CD4-positive, alpha-beta T cell treated with Interleukin-15 for 1 hour (primary cell): ENCODE measurements around the gene IL1RAPL1.
"Not testable (repeated sequence)": the region's sequence is repeated elsewhere in the genome, so short reads cannot be mapped to it uniquely, and the experiment has no call there.

Experiments
- DNase-seq: peaks from one replicate; pipeline ENCODE4 v3.0.0-alpha.2; 2020

The IL1RAPL1 gene

DNA sequence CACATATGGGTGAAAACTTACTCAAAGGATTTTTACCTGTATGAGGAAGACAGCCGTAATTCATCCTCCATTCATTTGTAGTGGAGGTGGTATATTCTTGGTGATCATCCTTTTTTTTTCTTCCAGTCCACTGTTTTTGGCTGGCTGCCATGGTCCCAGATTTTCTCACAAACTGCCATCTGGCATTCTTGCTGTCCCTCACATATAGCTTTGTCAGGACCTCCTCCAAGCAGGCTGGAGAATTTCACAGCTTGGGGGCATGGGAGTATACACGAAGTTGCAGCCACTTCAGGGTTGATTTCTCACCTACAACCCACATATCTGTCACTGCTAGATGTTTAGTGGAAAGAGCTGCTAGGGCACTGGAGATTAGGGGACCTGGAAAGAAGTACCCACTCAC lies 401.0 kb downstream of the IL1RAPL1 start:
- DNase-seq: no peak

- no peak for DNase-seq
These were observed 410.6 kb downstream of the IL1RAPL1 start for GRCh38 chrX:28997706-28998463.

GRCh38 chrX:28998609-28999135 lies 411.4 kb downstream of the IL1RAPL1 start:
- DNase-seq: no peak

DNA sequence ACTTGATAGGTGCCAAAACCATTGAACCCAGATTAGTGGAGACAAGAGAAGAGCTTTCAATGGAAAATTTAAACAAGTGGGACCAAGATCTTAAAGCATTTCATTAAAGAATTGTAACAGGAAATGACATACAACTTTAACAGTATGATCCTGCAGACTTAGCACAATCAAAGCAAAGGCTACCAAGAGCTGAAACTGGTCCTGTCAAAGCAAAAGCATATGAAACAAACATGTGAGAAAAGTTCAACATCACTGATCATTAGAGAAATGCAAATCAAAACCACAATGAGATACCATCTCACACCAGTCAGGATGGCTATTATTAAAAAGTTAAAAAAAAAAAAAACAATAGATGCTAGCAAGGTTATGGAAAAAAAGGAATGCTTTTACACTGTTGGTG lies 425.6 kb downstream of the IL1RAPL1 start:
- no peak for DNase-seq

DNA sequence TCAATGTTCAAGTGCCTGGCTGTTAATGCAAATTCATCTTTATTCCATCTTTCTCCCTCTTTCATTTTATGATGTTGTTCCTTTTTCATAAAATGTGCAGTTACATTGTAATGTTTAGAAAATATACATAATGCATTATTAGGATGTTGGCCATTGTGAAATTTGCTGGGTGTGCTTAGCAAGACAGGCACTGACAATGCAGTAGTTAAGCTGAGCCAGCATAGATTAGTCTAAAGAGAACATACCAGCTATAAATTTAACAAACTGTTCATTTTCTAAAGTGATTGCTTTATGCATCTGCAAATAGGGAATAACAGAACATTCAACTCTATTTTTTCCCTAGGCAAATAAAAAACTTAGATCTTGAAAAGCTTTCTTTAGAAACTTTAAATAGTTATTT lies 436.0 kb downstream of the IL1RAPL1 start:
- DNase-seq: no peak

DNA sequence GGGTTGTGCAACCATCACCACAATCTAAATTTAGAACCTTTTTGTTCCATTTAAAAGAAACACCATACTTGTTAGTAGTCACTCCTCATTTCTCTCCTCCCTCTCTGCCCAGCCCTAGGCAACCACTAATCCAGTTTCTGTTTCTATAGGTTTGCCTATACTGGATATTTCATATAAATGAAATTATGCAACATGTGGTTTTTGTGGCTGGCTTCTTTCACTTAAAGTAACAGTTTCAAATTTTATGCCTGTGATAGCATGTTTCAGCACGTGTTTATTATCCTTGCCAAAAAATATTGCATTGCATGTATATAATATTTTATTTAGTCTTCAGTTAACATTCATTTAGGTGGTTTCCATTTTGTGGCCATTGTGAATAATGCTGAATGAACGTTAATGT lies 437.6 kb downstream of the IL1RAPL1 start:
- DNase-seq: no peak

- no peak for DNase-seq
These were observed 452.3 kb downstream of the IL1RAPL1 start for GRCh38 chrX:29039501-29039900.

DNA sequence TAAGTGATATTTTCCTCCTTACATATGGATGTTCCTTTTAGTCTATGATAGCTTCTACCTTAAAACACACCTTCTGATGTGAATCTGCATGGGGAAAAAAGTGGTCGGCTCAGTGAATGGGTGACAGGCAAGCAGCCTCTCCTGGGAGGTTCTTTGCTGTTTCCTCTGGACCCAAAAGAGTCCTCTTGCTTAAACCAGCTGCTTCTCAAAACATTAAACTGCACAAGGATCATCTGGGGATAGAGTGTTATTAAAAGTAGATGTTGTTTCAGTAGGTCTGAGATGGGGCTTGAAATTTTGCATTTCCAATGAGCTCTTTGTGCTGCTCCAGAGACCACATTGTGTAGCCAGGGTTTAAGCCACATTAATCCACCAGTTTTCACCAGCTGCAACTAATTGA lies 452.9 kb downstream of the IL1RAPL1 start:
- DNase-seq: no peak

DNA sequence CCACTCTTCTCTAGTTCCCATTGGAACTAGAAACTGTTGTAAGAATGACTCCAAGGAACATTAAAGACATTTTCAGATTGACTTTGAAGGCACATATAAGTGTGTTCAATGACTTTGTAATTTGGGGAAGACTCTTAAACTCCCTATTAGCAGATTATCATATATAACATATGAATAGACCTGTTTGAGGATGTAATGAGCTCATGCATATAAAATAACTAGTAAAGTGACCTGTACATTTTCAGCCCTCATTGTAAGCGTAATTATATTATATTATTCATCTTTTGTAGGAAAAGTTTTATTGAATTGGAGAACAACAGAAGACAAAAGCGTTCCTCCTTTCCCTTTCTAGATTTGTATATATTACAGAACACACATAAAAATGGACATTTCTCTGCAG lies 455.1 kb downstream of the IL1RAPL1 start:
- DNase-seq: no peak

DNA sequence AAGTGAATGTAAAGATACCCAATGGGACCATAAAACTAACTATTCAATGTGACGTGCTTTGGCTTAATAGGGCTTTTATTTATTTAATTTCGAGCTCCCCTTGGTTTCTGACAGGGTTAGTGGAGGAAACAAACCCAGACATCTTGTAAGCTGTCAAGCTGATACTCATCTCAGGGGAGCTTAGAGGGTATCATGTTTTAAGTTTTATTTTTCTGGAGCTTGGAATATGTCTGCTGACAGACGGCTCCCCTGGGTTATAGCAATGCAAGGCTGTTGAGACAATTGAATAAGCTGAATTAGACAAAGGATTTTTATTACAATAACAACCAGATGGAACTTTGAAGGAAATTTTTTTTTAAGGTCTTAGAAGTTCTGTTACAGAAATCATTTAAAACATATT lies 456.5 kb downstream of the IL1RAPL1 start:
- no peak for DNase-seq

GRCh38 chrX:29044423-29045184 lies 457.4 kb downstream of the IL1RAPL1 start:
- no peak for DNase-seq

GRCh38 chrX:29065477-29065876 lies 478.2 kb downstream of the IL1RAPL1 start:
- DNase-seq: no peak

- no peak for DNase-seq
These were observed 479.3 kb downstream of the IL1RAPL1 start for GRCh38 chrX:29066516-29066915.

DNA sequence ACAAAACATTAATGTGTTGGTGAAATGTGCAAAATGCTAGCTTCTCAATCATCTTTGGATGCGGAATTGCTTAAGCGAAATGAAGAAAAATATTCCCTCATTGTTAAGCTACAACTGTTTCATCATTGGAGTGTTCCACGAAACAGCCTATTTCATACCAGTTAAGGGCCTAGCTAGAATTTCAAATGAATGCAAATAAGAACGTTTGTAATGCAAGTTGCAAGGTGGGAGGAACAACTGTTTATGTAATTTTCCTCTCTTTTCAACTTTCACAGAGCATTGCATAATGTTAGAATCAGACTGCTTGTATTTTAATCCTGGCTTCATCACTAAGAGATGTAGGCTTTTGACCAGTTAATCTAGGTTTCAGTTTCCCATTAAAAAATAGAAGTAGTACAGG lies 480.1 kb downstream of the IL1RAPL1 start:
- DNase-seq: no peak

GRCh38 chrX:29071525-29072320 lies 484.5 kb downstream of the IL1RAPL1 start:
- no peak for DNase-seq

DNA sequence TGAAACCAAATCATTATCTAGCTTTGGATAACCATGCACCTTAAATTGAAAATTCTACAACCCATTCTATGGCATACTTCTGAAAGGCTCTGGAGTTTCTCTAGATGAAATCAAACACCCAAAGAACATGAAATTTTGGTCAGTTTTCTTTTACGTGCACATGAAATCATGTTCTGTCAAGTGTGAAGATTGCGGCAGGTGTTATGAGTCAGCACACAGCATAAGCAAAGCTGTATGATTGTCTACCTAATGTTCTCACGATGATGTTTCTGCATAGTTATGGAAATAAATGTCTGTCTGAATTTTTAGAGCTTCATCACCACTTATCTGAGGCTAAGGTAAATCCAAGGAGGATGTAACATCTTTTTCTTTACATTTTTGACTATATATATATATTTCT lies 495.3 kb downstream of the IL1RAPL1 start:
- DNase-seq: no peak

- no peak for DNase-seq
These were observed 496.6 kb downstream of the IL1RAPL1 start for GRCh38 chrX:29083823-29084222.

DNA sequence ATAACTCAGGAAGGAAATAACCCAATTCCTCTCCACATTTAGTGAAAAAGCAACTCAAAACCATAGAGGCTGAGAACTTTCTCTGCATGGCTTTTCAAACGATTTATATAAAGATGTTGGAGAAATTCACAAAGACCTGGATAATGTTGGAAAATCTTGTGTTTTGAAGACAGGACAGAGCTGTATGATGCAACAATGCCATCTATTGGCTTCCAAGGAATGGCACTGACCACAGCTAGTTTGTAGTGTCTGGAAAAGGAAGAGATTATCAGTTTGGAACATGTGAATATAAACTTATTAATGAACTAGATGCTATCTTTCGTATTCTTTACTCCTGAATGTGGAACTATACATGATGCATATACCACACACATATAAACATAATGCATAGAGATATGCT lies 503.6 kb downstream of the IL1RAPL1 start:
- no peak for DNase-seq

GRCh38 chrX:29107231-29107630 lies 520.0 kb downstream of the IL1RAPL1 start:
- DNase-seq: no peak

- DNase-seq: no peak
These were observed 522.8 kb downstream of the IL1RAPL1 start for GRCh38 chrX:29110041-29110440.

- no peak for DNase-seq
These were observed 526.0 kb downstream of the IL1RAPL1 start for GRCh38 chrX:29113221-29113620.

DNA sequence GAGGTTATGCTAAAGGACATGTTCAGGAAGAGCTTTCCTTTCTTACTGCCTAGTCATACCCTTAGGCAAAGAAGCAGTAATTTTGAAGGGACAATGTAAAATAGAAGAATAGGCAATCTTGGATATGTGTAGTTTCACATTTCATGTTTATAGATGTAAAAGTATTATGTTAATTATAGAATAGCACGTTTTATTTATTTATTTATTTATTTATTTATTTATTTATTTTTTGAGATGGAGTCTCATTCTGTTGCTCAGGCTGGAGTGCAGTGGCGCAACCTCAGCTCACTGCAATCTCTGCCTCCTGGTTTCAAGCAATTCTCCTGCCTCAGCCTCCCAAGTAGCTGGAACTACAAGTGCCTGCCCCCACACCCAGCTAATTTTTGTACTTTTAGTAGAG lies 535.6 kb downstream of the IL1RAPL1 start:
- DNase-seq: not testable (repeated sequence)

GRCh38 chrX:29130905-29131304 lies 543.7 kb downstream of the IL1RAPL1 start:
- no peak for DNase-seq
